GM20431 (cell line): Measurements from ENCODE around the gene PALMD.

Experiments used
- in situ Hi-C: fragments of 300-500 bp; cut with MseI, MboI; formaldehyde crosslinking; loops from one replicate; pipeline ENCODE4 v1.15.0; 2020; ENCODE audit warnings: low sequenced_read_pairs; ENCODE audit not compliant: unreplicated experiment

PALMD gene, protein sequence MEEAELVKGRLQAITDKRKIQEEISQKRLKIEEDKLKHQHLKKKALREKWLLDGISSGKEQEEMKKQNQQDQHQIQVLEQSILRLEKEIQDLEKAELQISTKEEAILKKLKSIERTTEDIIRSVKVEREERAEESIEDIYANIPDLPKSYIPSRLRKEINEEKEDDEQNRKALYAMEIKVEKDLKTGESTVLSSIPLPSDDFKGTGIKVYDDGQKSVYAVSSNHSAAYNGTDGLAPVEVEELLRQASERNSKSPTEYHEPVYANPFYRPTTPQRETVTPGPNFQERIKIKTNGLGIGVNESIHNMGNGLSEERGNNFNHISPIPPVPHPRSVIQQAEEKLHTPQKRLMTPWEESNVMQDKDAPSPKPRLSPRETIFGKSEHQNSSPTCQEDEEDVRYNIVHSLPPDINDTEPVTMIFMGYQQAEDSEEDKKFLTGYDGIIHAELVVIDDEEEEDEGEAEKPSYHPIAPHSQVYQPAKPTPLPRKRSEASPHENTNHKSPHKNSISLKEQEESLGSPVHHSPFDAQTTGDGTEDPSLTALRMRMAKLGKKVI

DNA sequence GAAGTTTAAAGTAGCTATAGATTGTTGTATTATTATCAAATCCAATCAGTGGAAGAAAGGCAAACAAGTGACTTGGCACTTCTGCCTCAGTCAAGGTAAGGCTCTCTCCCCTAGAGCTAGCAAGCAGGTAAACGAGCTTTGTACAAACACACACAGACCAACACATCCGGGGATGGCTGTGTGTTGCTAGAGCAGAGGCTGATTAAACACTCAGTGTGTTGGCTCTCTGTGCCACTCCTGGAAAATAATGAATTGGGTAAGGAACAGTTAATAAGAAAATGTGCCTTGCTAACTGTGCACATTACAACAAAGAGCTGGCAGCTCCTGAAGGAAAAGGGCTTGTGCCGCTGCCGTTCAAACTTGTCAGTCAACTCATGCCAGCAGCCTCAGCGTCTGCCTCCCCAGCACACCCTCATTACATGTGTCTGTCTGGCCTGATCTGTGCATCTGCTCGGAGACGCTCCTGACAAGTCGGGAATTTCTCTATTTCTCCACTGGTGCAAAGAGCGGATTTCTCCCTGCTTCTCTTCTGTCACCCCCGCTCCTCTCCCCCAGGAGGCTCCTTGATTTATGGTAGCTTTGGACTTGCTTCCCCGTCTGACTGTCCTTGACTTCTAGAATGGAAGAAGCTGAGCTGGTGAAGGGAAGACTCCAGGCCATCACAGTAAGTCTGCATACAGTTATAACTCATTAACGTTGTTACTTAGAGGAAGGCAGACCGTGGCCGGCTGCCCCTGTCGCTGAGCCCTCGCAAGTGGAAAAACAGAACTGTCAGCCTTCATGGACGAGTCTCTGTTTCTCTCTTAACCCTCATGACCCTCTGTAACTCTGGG is at the start of gene PALMD:
TSS of gene PALMD (plus strand) at position 415 of the 833 bp plus-strand sequence. CDS start at position 620, 205 bp downstream.
- in situ Hi-C loops = no loop called here

DNA sequence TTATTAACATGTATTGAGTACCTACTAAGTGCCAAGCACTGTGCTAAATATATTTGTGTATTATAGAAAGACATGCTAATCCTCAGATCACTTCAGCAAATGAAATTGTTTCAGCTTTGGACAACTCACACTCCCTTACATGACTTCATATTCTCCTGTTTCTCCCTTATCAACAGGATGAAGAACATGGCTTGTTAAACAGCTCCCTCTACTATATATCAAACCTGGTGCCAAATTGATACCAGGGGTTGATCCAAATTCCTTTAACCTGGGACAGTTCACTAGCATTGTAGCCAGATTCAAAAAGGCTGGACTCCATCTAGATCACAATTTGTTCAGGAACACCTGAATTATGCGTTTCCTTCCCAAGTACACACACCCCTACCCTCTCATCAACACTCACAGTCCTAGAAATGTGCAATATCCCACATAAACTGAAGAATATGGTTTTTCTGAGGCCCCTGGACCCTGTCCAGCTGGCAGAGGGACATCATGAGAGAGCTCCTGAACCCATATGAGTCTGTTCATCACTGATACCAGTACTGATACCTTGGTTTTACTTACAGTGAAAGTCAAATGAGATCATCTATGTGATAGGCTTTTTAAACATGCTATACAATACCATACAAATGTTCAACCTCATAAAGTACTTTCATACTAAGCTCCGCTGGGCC is 47.0 kb upstream of the PALMD start:
- in situ Hi-C loops = no loop called here

GRCh38 chr1:99599678-99600175 is 46.2 kb upstream of the PALMD start:
- in situ Hi-C loops = no loop called here

- in situ Hi-C loops = no loop called here
These were observed 45.1 kb upstream of the PALMD start for GRCh38 chr1:99600782-99601181.

DNA sequence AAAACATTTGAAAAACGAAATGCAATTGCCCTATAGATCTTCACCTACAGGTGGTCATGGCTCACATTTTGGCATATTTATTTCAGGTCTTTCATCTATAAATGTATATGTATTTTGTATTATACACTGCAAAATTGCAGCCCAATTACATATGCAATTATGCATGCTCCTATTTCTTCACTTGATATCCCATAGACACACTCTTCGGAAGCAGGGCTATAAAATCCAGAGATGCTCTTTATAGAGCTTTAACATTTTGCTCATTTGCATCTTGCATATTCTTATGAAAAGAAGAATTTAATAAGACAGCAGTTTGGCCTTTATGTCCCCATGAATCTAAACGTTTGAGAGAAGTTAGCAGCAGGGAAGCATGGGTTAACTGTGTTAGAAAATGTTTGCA is 44.7 kb upstream of the PALMD start:
- in situ Hi-C loops = no loop called here

- in situ Hi-C loops = no loop called here
These were observed 44.1 kb upstream of the PALMD start for GRCh38 chr1:99601709-99602403.

GRCh38 chr1:99602404-99602969 is 43.4 kb upstream of the PALMD start:
- in situ Hi-C loops = no loop called here

DNA sequence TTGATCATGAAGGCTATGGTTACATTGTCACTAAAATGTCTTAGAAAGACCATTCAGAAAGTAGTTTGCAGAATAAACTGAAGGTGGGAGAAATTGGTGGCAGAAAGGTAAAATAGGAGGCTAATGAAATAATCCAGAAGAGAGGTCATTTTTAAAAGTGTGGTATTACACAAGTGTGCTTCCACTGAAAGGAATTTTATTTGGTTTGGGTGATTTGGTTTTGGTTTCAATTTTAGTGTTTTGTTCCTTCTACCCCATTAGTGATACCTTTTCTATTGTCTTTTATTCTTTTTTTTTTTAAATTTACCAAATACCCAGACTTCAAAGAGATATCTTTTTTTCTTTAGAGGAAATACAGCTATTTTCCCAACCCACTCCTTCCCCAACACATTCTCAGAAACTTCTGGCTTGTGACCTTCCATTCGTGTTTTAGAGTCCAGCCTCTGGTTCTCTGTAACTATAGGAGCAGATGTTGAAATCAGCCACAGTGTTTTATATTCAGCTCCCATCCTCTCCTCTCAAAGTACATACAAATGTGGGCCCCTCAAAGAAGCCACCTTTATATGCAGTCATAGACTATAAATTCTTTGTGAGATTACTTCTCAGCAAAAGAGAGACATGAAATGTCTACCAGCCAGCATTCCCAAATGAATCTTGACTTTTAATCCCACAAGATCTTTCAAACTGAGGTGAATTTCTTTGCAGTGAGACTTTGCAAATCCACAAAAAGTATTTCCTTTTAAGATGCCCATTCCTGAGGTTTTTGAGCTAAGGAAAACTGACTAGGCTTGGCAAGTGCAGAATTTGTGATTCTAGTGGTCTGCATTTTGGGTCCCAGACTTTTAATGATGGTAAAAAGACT is 42.0 kb upstream of the PALMD start:
- in situ Hi-C loops = no loop called here

GRCh38 chr1:99606306-99606705 is 39.6 kb upstream of the PALMD start:
- in situ Hi-C loops = no loop called here

DNA sequence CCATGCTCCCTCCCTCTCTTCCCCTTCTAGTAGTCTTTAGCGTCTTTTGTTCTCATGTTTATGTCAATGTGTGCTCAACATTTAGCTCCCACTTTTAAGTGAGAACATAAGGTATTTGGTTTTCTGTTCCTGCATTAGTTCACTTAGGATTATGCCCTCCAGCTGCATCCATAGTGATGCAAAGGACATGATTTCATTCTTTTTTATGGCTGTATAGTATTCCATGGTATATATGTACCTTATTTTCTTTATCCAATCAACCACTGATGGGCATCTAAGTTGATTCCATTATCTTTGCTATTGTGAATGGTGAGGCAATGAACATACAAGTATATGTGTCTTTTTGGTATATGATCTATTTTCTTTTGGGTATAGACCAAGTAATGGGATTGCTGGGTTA is 38.3 kb upstream of the PALMD start:
- in situ Hi-C loops = no loop called here

GRCh38 chr1:99608058-99608457 is 37.9 kb upstream of the PALMD start:
- in situ Hi-C loops = no loop called here

- in situ Hi-C loops = no loop called here
These were observed 32.2 kb upstream of the PALMD start for GRCh38 chr1:99613716-99614115.

- in situ Hi-C loops = no loop called here
These were observed 31.2 kb upstream of the PALMD start for GRCh38 chr1:99614728-99615127.

GRCh38 chr1:99619583-99619982 is 26.3 kb upstream of the PALMD start:
- in situ Hi-C loops = no loop called here

GRCh38 chr1:99621340-99621901 is 24.5 kb upstream of the PALMD start:
- in situ Hi-C loops = no loop called here

DNA sequence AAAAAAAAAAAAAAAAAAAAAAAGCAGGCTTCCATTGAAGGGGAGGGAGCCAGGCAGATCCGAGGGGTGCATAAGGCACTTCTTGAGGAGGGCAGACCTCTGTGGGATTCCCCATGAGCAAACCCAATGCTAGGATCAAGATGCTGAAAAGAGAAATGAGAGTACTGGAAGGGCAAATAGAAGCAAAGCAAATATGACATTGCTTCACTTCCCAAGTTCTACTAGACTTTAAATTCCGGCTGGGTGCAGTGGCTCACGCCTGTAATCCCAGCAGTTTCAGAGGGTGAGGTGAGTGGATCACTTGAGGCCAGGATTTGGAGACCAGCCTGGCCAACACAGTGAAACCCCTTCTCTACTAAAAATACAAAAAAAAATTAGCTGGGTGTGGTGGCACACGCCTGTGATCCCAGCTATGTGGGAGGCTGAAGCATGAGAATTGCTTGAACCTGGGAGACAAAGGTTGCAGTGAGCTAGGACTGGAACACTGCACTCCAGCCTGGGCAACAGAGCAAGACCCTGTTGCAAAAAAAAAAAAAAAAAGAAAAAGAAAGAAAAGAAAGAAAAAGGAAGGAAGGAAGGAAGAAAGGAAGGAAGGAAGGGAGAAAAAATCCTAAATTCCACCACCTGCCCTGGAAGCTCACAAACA is 23.1 kb upstream of the PALMD start:
- in situ Hi-C loops = no loop called here

- in situ Hi-C loops = no loop called here
These were observed 22.4 kb upstream of the PALMD start for GRCh38 chr1:99623554-99623953.

GRCh38 chr1:99627615-99628014 is 18.3 kb upstream of the PALMD start:
- in situ Hi-C loops = no loop called here
